ENCODE results near the gene BPIFB4. TPM values are rescaled to one million over a fixed set of nuclear protein-coding genes. Genes with fewer than 3 reads are reported as not detected.

Gene BPIFB4
- total and polyA plus RNA-seq, 2 donors: 0.05 to 0.64 TPM

GRCh38 chr20:33159713-33160112 is 80.3 kb downstream of the BPIFB4 start:
- no peaks in the 10 kb centered on the region for H3K27me3 ChIP-seq (ENCODE audit: control insufficient read depth in 2 of 2, insufficient read depth in 1 of 2, low read length in 1 of 2)
- H3K4me1 ChIP-seq (ENCODE audit: control insufficient read depth in 2 of 2, insufficient read depth in 2 of 2, low read length in 2 of 2): no peaks in the 10 kb centered on the region
- H3K36me3 ChIP-seq (ENCODE audit: control insufficient read depth in 2 of 2, insufficient read depth in 2 of 2, low read length in 1 of 2): no peaks in the 10 kb centered on the region
- H3K27ac ChIP-seq (ENCODE audit: low read depth in 1 of 2, low read length in 1 of 2): no peak overlapping the region
- 93% methylated on average over 3 of the region's 3 CpGs for WGBS
- no peak for DNase-seq (ENCODE audit: low read depth in 6 of 9, low spot score in 9 of 9)
- H3K9me3 ChIP-seq (ENCODE audit: control insufficient read depth in 2 of 2, insufficient read depth in 1 of 2, low read length in 1 of 2): no peaks in the 10 kb centered on the region
- H3K4me3 ChIP-seq (ENCODE audit: low read length in 2 of 2): no peak overlapping the region

- H3K4me1 ChIP-seq (ENCODE audit: control insufficient read depth in 2 of 2, insufficient read depth in 2 of 2, low read length in 2 of 2): no peaks in the 10 kb centered on the region
- H3K27ac ChIP-seq (ENCODE audit: low read depth in 1 of 2, low read length in 1 of 2): no peak overlapping the region
- no peaks in the 10 kb centered on the region for H3K27me3 ChIP-seq (ENCODE audit: control insufficient read depth in 2 of 2, insufficient read depth in 1 of 2, low read length in 1 of 2)
- H3K4me3 ChIP-seq (ENCODE audit: low read length in 2 of 2): no peak overlapping the region
- DNase-seq (ENCODE audit: low read depth in 6 of 9, low spot score in 9 of 9): no peak
- H3K9me3 ChIP-seq (ENCODE audit: control insufficient read depth in 2 of 2, insufficient read depth in 1 of 2, low read length in 1 of 2): no peaks in the 10 kb centered on the region
- WGBS: 89% methylated on average over 5 of the region's 5 CpGs
- no peaks in the 10 kb centered on the region for H3K36me3 ChIP-seq (ENCODE audit: control insufficient read depth in 2 of 2, insufficient read depth in 2 of 2, low read length in 1 of 2)
These were observed 81.2 kb downstream of the BPIFB4 start for GRCh38 chr20:33160681-33161080.

Other genes with a start within 250 kb of the BPIFB4 start
- 0.33 TPM for gene EFCAB8, start 220.7 kb upstream of the BPIFB4 start, total RNA-seq
- 0.46 TPM for gene EFCAB8, start 220.7 kb upstream of the BPIFB4 start, polyA plus RNA-seq
- gene SUN5, start 75.2 kb upstream of the BPIFB4 start, total RNA-seq: not detected
- gene SUN5, start 75.2 kb upstream of the BPIFB4 start, polyA plus RNA-seq: not detected
- 0.05 TPM for gene BPIFB2, start 71.9 kb upstream of the BPIFB4 start, total RNA-seq
- gene BPIFB2, start 71.9 kb upstream of the BPIFB4 start, polyA plus RNA-seq: 0.73 TPM
- not detected for gene BPIFB6, start 48.0 kb upstream of the BPIFB4 start, total RNA-seq
- gene BPIFB6, start 48.0 kb upstream of the BPIFB4 start, polyA plus RNA-seq: 0.05 TPM
- gene BPIFB3, start 25.7 kb upstream of the BPIFB4 start, total RNA-seq: 0.05 TPM
- gene BPIFB3, start 25.7 kb upstream of the BPIFB4 start, polyA plus RNA-seq: 0.48 TPM
- gene BPIFA2, start 88.5 kb downstream of the BPIFB4 start, total RNA-seq: not detected
- 0.07 TPM for gene BPIFA2, start 88.5 kb downstream of the BPIFB4 start, polyA plus RNA-seq
- gene BPIFA3, start 137.7 kb downstream of the BPIFB4 start, total RNA-seq: not detected
- 0.02 TPM for gene BPIFA3, start 137.7 kb downstream of the BPIFB4 start, polyA plus RNA-seq
- 1.2 TPM for gene BPIFA1, start 156.4 kb downstream of the BPIFB4 start, total RNA-seq
- gene BPIFA1, start 156.4 kb downstream of the BPIFB4 start, polyA plus RNA-seq: 6.0 TPM
- gene BPIFB1, start 203.6 kb downstream of the BPIFB4 start, total RNA-seq: 0.24 TPM
- 0.55 TPM for gene BPIFB1, start 203.6 kb downstream of the BPIFB4 start, polyA plus RNA-seq